IMR-90 (cell line): ENCODE results near the gene EYS. TPM values are rescaled to one million over a fixed set of nuclear protein-coding genes. Genes with fewer than 3 reads are reported as not detected.
A peak's percentile ranks its signal among the peaks of the same experiment; 100 is the strongest.

Source experiments
- ATAC-seq: fragments of 200-7000 bp; cut with Tn5 transposase; 2 replicates; pipeline ENCODE4 v1.9.1; 2020; ENCODE audit warnings: low read depth, mild to moderate bottlenecking, moderate library complexity
- BruUV-seq: library from RNA; stranded (reverse); fragments of 400-500 nt; replicated peaks from 2 replicates; lab custom pipeline; 2021; lab: Mats Ljungman, UMichigan
- CTCF ChIA-PET: fragments of 300-600 bp; formaldehyde crosslinking; extraction: SDS; loops from one replicate; lab custom pipeline; 2021; ENCODE audit warnings: antibody characterized with exemption; lab: Yijun Ruan, JAX
- POLR2A ChIA-PET: fragments of 300-600 bp; sonication (Branson Sonifier 250); formaldehyde crosslinking; loops from one replicate; lab custom pipeline; 2022; ENCODE audit warnings: antibody characterized with exemption; ENCODE audit not compliant: unreplicated experiment; lab: Charles Lee
- DNase-seq: peaks from one replicate; pipeline ENCODE4 v3.0.0; 2013
- H2AFZ ChIP-seq: replicated peaks from 2 replicates; pipeline ENCODE3; 2013; ENCODE audit warnings: low read length, mild to moderate bottlenecking; ENCODE audit not compliant: poor library complexity
- H2AK5ac ChIP-seq: 2 replicates; pipeline ENCODE4 v1.6.1; 2013; ENCODE audit warnings: low read depth, low read length, inconsistent platforms
- H2AK9ac ChIP-seq: replicated peaks from 2 replicates; pipeline ENCODE3; 2013; ENCODE audit warnings: mild to moderate bottlenecking, low read depth, low read length, moderate library complexity; ENCODE audit not compliant: poor library complexity
- H2BK120ac ChIP-seq: 2 replicates; pipeline ENCODE4 v1.6.1; 2013; ENCODE audit warnings: low read depth, low read length, inconsistent platforms
- H2BK15ac ChIP-seq: 3 replicates; pipeline ENCODE4 v1.6.1; 2013; ENCODE audit warnings: low read depth, low read length, inconsistent platforms
- H2BK20ac ChIP-seq: 2 replicates; pipeline ENCODE4 v1.6.1; 2013; ENCODE audit warnings: low read depth, mild to moderate bottlenecking, inconsistent platforms, low read length, moderate library complexity
- H2BK5ac ChIP-seq: 2 replicates; pipeline ENCODE4 v1.6.1; 2013; ENCODE audit warnings: mild to moderate bottlenecking, low read depth, low read length, inconsistent platforms; ENCODE audit not compliant: poor library complexity, severe bottlenecking
- H3K14ac ChIP-seq: replicated peaks from 2 replicates; pipeline ENCODE4 v1.6.1; 2013; ENCODE audit warnings: low read depth, low read length, inconsistent platforms
- H3K18ac ChIP-seq: 2 replicates; pipeline ENCODE4 v1.6.1; 2013; ENCODE audit warnings: low read depth, low read length, control low read depth
- H3K23ac ChIP-seq: 2 replicates; pipeline ENCODE4 v1.6.1; 2013; ENCODE audit warnings: low read depth, low read length, inconsistent platforms
- H3K27ac ChIP-seq: 2 replicates; pipeline ENCODE4 v1.5.1; 2013; ENCODE audit warnings: mild to moderate bottlenecking, control low read depth, low read length; ENCODE audit not compliant: insufficient read depth
- H3K27me3 ChIP-seq: 2 replicates; pipeline ENCODE4 v1.6.1; 2013; ENCODE audit warnings: low read length; ENCODE audit not compliant: control insufficient read depth, insufficient read depth
- H3K36me3 ChIP-seq: 2 replicates; pipeline ENCODE4 v1.6.1; 2013; ENCODE audit warnings: low read length, mixed read lengths; ENCODE audit not compliant: control insufficient read depth, insufficient read depth
- H3K4ac ChIP-seq: 2 replicates; pipeline ENCODE4 v1.6.1; 2013; ENCODE audit warnings: low read depth, low read length, inconsistent platforms
- H3K4me1 ChIP-seq: 2 replicates; pipeline ENCODE4 v1.6.1; 2013; ENCODE audit warnings: low read length, mixed read lengths; ENCODE audit not compliant: control insufficient read depth, insufficient read depth
- H3K4me2 ChIP-seq: 2 replicates; pipeline ENCODE4 v1.6.1; 2013; ENCODE audit warnings: low read depth, mild to moderate bottlenecking, control low read depth, low read length, moderate library complexity
- H3K4me3 ChIP-seq: 2 replicates; pipeline ENCODE4 v1.5.1; 2013; ENCODE audit warnings: low read depth, mild to moderate bottlenecking, control low read depth, low read length, moderate library complexity; ENCODE audit not compliant: insufficient read depth
- H3K56ac ChIP-seq: 2 replicates; pipeline ENCODE4 v1.6.1; 2013; ENCODE audit warnings: low read length, inconsistent platforms; ENCODE audit not compliant: insufficient read depth; ENCODE audit errors: extremely low read depth
- H3K79me1 ChIP-seq, 2 experiments: 2 replicates each; pipeline ENCODE4 v1.6.1; 2013; ENCODE audit warnings: low read length in 2 of 2, inconsistent platforms in 1 of 2, low read depth in 1 of 2
- H3K9ac ChIP-seq: 2 replicates; pipeline ENCODE4 v1.6.1; 2013; ENCODE audit warnings: low read depth, low read length, control low read depth
- H3K9me1 ChIP-seq: 2 replicates; pipeline ENCODE4 v1.6.1; 2013; ENCODE audit warnings: low read length, inconsistent platforms; ENCODE audit not compliant: insufficient read depth
- H3K9me3 ChIP-seq: 2 replicates; pipeline ENCODE4 v1.6.1; 2013; ENCODE audit warnings: low read length; ENCODE audit not compliant: control insufficient read depth, insufficient read depth
- H4K20me1 ChIP-seq: 2 replicates; pipeline ENCODE4 v1.6.1; 2013; ENCODE audit warnings: low read length, inconsistent platforms; ENCODE audit not compliant: insufficient read depth
- H4K5ac ChIP-seq: 2 replicates; pipeline ENCODE4 v1.6.1; 2013; ENCODE audit warnings: mild to moderate bottlenecking, low read depth, low read length, control low read depth
- H4K8ac ChIP-seq, 2 experiments: 2 replicates each; pipeline ENCODE4 v1.6.1; 2013; ENCODE audit warnings: low read depth in 2 of 2, low read length in 2 of 2, control low read depth in 1 of 2, inconsistent platforms in 1 of 2
- H4K91ac ChIP-seq: 2 replicates; pipeline ENCODE4 v1.6.1; 2013; ENCODE audit warnings: low read depth, low read length, inconsistent platforms; ENCODE audit not compliant: insufficient read depth
- CEBPB ChIP-seq: IDR thresholded peaks from 2 replicates; pipeline ENCODE4 v1.6.1; 2012; ENCODE audit warnings: low read depth, low read length, improper control_type of control experiment
- CHD1 ChIP-seq: IDR thresholded peaks from 2 replicates; pipeline ENCODE4 v1.6.1; 2012; ENCODE audit warnings: low read depth, low read length, improper control_type of control experiment
- MAFK ChIP-seq: IDR thresholded peaks from 2 replicates; pipeline ENCODE4 v1.6.1; 2012; ENCODE audit warnings: low read depth, low read length, improper control_type of control experiment
- MAZ ChIP-seq: IDR thresholded peaks from 2 replicates; pipeline ENCODE4 v1.6.1; 2012; ENCODE audit warnings: low read depth, mild to moderate bottlenecking, low read length, improper control_type of control experiment, moderate library complexity, borderline replicate concordance
- NFE2L2 ChIP-seq: fragments of 150-350 bp; IDR thresholded peaks from 2 replicates; pipeline ENCODE4 v1.6.1; 2016; ENCODE audit warnings: low read depth, mild to moderate bottlenecking, low read length
- RFX5 ChIP-seq: IDR thresholded peaks from 2 replicates; pipeline ENCODE4 v1.8.0; 2012; ENCODE audit warnings: low read depth, mild to moderate bottlenecking, low read length, moderate library complexity
- SMC3 ChIP-seq: fragments of 150-350 bp; IDR thresholded peaks from 2 replicates; pipeline ENCODE4 v1.6.1; 2016; ENCODE audit warnings: low read depth, mild to moderate bottlenecking, antibody characterized with exemption, low read length, moderate library complexity
- WGBS, 2 experiments: methylation state at CpG; one replicate each; pipeline versions ENCODE4 v1.1.5 to v1.1.7; 2013; ENCODE audit warnings: missing lambda C conversion rate in 2 of 2; ENCODE audit not compliant: insufficient read length in 1 of 2; ENCODE audit errors: extremely low coverage in 2 of 2; 5-methylcytosine and 5-hydroxymethylcytosine counted together
- dilution Hi-C: fragments of 300-500 bp; cut with HindIII; formaldehyde crosslinking; loops from one replicate; pipeline ENCODE4 v1.14.3; 2018; ENCODE audit warnings: low sequenced_read_pairs; ENCODE audit not compliant: unreplicated experiment
- in situ Hi-C: fragments of 300-500 bp; cut with MboI; formaldehyde crosslinking; loops from 3 replicates; pipeline ENCODE4 v1.14.3; 2019; ENCODE audit warnings: low sequenced_read_pairs, inconsistent platforms, mixed read lengths
- intact Hi-C: fragments of 100-400 bp; cut with micrococcal nuclease; formaldehyde crosslinking; loops from 2 replicates; pipeline ENCODE4 v1.10.0; 2022
- polyA plus RNA-seq, 3 experiments: library from polyadenylated mRNA; depleted of rRNA; stranded (reverse); fragments of >200 nt; gene quantifications; 2 replicates each; pipeline ENCODE4 v1.2.3, GENCODE V29; 2012; ENCODE audit warnings: low replicate concordance in 1 of 3
- total RNA-seq: library from RNA; depleted of rRNA; stranded (reverse); fragments of >200 nt; gene quantifications from 2 replicates; pipeline ENCODE4 v1.2.3, GENCODE V29; 2012

Gene EYS
- total and polyA plus RNA-seq, 2 of the 4 experiments (the other 2 are of a cell fraction) = under 0.01 TPM; not detected in 1

- Histone ChIP-seq H3K23ac (no peak overlapping the region), H3K27ac (no peak overlapping the region), H3K9ac (no peak overlapping the region), H2BK5ac (no peak overlapping the region), H3K36me3 (no peaks in the 10 kb centered on the region), H2BK20ac (no peak overlapping the region), H4K20me1 (no peaks in the 10 kb centered on the region), H3K79me1 (no peaks in the 10 kb centered on the region), H4K91ac (no peak overlapping the region), H3K14ac (no peak overlapping the region), H3K18ac (no peak overlapping the region), H2BK120ac (no peak overlapping the region), H4K8ac (no peak overlapping the region), H3K27me3 (no peaks in the 10 kb centered on the region), H3K9me3 (no peaks in the 10 kb centered on the region), H2AK9ac (no peak overlapping the region), H4K5ac (no peak overlapping the region), H3K9me1 (no peaks in the 10 kb centered on the region), H3K56ac (no peak overlapping the region), H2AK5ac (no peak overlapping the region), H3K4ac (no peak overlapping the region), H3K4me1 (0 out of 2 replicates have a peak, but pooled peaks cover 3% of the 10 kb centered on the region), H2AFZ (no peak overlapping the region), H3K4me2 (no peak overlapping the region), H2BK15ac (no peak overlapping the region), H3K4me3 (no peak overlapping the region)
- dilution Hi-C loops = no loop called here
- no peak for TF ChIP-seq MAZ
- no peak for TF ChIP-seq CHD1
- TF ChIP-seq SMC3 = no peak
- TF ChIP-seq RFX5 = no peak
- TF ChIP-seq MAFK = no peak
- peak; percentile 50 for TF ChIP-seq CEBPB
- no peak for TF ChIP-seq NFE2L2
- no peak for ATAC-seq
- DNase-seq = no peak
- no CpG with 5 or more reads among the region's 1 CpG for WGBS, 2 experiments
- ChIA-PET CTCF (interaction anchor here (0.7 kb wide), 1 partner anchor 12 kb away, joined by 3 read pairs; no protein-coding TSS in a partner anchor), POLR2A (no interaction called here)
- intact Hi-C loops = no loop called here
- BruUV-seq = no TSS peak
- in situ Hi-C loops = no loop called here
Measured at GRCh38 chr6:64263778-64264177, 1443.2 kb downstream of the EYS start.
